NCI-H146 (cell line): ENCODE results near the gene ABCF1.

ENCODE experiments used
- DNase-seq: peaks from one replicate; lab custom pipeline; 2025; lab: John Stamatoyannopoulos, UW

Gene ABCF1

DNA sequence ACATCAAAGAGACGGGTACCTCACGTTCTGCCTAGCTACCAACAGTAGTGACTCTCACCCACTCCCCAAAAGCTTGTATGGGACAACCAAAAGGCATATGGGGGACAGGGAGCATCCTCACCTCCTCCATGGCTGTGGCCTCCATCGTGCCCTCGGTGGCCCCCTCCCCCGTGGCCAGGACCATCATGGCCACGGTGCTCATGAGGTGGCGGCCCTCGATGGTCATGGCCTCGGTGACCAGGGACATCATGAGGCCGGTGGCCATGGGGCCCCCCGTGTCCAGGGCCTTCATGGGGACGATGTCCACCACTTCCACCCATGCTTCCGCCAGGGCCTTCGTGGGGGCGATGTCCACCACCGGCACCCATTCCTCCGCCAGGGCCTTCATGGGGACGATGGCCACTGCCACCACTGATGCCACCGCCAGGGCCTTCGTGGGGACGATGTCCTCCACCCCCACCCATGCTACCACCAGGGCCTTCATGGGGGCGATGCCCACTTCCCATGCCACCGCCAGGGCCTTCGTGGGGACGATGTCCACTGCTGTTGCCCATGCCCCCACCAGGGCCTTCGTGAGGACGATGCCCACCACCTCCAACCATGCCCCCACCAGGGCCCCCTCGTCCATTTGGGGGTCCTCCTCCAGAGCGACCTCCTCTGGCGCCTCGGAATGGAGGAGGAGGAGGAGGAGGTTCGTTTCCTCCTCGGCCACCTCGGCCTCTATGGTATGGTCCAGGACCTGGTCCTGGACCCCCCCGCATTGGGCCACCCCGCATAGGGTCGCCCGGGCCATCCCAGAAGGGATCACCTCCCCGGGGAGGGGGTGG is 30.8 kb downstream of the ABCF1 start:
- DNase-seq, result no peak

DNA sequence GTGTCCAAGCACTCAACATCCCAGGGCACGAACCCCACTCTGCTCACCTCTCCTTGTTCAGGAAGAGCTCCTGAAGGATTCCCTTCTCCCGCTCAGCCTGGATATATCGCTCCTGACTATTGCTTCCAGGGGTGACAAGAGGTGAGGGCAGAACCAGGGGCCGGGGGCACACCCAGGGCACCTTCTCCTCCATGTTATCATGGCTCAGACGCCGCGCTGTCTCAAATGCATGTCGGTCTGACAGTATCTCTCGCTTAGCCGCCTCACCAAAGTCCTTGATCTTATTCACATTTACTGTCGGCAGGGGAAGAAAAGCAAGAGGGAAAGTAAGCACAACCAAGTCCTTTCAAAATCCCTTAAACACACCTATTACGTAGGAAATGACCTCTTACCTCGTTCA is 32.7 kb downstream of the ABCF1 start:
- no peak for DNase-seq

DNA sequence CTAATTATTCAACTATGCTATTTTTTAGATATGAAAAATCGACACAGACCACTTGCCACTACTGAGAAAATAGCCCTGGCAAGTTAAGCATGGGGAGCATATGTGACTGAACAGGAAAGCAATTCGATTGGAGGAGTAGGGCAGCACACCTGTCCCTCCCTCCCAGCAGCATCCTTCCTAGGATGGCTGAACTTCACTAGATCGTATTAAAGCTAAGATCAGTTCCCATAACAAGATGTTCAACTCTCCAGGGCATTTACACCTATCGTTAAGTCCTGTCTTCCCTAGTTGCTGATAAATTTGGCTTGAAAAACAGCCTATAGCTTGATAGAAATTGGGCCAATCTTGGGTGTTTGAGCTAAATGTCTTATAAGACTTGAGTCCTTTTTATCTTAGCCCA is 38.8 kb downstream of the ABCF1 start:
- no peak for DNase-seq

DNA sequence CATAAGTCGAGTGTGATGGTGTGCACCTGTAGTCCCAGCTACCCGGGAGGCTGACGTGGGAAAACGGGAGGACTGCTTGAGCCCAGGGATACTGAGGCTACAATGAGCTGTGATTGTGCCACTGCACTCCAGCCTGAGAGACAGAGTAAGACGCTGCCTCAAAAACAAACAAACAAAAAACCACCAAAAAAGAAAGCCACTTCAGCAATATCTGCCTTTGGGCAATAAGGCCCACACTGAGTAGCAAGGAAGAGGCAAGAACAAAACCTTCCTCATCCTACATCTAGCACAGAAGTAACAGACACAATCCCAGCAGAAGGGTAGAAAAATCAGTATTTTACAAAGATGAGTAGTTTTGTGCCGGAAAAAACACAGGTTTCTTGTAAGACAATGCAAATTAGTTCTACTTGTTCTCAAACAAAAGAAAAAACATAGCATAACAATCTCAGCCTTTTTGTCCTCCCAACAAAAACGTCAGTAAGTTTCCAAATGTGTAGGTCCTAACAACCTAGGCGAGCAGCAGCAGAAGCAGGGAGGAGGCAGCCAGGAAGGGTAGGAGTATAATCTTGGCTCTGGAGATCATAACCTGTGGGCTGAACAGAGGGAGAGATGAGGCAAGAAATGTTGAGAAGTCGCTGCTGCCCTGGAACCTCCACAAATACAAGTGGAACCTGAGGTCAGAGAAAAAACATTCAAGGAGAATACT is 40.1 kb downstream of the ABCF1 start:
- DNase-seq, result no peak

DNA sequence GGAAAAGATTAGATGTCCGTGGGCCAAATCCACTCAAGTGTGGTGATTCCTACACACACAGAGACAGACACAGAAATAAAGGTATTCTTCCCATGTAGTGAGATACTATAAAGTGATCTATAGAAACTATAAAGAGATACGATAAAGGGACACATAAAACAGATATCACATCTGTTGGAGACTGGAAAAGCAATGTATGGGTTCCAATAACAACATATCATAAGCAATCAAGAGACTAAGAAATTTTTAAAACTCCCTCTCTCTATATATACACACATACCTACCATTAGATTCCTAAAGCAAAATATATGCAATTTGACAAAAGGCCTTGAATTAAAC is 40.6 kb downstream of the ABCF1 start:
- DNase-seq, result no peak

GRCh38 chr6:30612213-30612612 is 41.0 kb downstream of the ABCF1 start:
- no peak for DNase-seq

GRCh38 chr6:30612687-30613248 is 41.5 kb downstream of the ABCF1 start:
- no peak for DNase-seq

DNA sequence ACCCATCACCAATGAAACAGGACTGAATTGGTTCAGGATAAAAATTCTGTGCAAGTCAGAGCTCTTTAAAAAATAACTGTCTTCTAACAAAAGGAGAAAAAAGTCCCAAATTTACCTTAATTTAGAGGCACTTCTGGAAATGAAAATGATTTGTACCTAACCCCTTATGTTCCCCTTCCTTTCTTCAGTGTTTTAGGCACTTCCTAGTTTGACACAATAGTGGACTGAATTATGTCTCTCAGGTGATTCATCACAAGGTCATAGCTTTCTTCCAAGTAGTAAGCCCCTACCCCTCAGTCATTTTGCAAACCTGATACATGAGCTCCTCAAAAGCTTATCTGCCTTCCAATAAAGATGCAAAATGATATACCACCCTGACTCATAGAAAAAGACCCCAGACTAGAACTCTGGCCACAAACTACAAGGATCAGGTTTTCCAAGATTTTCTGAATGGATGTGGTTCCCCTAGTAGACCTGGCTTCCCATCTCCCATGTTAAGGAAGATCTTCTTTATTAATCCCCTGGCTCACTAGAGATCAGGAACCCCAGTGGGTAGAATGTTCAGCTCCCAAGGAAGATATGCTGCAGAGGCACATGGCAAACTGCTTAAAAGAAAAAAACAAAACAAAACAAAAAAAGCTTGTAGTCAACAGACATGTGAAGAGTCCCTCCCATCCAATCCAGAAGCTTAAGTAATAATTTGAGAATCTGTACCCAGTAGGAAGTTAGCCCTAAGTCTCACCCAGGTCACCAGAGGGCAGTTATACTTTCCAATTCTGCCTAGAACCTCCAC is 42.2 kb downstream of the ABCF1 start:
- no peak for DNase-seq

DNA sequence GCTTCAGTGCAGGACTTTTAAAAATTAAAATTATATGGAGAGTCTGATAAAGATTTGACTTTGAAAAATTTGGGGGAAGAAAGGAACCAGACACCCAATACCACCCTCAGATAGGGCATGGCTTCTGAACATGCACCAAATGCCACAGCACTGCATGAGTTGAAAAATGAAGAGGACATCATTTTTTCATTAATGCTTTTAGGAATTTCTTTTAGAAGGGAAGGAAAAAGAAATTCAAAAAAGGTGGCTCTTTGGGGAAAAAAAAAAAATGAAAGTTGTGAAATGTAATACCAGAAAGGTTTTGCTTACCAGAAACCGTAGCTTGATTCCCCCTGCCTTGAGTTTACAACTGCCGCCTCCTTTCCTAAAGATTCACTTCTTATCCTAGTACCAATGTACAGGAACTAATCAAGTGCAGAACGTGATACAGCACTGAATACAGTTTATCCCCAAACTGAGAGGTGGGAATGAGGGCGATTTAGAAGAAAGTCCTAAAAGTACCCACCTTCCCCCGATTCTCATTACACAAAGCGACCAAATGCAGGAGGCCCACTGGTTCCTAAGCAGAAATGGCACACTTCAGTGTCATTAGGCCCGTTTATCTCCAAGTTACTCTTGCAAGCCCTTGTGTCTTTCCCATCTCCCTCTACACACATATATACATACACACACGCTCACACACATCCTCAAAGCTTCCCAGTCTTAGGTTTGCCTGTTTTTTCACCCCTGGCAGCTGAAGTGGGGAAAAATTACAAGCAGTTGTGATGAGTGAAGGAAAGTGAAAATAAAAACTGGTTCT is 43.0 kb downstream of the ABCF1 start:
- DNase-seq, result peak; percentile 27

DNA sequence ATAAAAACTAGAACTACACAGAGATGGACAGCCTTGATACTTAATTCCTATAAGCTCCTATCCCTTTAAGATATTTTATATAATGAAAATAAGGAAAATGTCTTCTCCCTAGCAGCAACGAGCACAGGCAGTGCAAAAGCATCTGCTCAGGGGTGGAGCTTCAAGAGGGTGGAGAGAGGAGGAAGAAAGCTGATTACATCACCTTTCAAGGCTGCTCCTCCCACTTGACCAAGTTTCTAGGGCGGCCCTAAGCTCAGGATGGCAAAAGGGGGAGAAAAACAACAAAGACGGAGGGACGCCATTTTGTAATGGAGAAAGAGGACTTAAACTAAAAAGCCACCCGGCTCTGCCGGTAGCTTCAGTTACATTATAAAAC is 43.6 kb downstream of the ABCF1 start:
- DNase-seq, result peak; percentile 98

GRCh38 chr6:30615219-30615957 is 44.1 kb downstream of the ABCF1 start:
- peak; percentile 83 for DNase-seq

GRCh38 chr6:30615958-30616810 is 44.9 kb downstream of the ABCF1 start:
- peak; percentile 61 for DNase-seq

GRCh38 chr6:30616811-30617564 is 45.7 kb downstream of the ABCF1 start, which contains the start of gene PPP1R10:
Gene PPP1R10 (minus strand): TSS chr6:30617243. CDS start chr6:30609944, 7,299 bp downstream.
- DNase-seq, result peak; percentile 99

DNA sequence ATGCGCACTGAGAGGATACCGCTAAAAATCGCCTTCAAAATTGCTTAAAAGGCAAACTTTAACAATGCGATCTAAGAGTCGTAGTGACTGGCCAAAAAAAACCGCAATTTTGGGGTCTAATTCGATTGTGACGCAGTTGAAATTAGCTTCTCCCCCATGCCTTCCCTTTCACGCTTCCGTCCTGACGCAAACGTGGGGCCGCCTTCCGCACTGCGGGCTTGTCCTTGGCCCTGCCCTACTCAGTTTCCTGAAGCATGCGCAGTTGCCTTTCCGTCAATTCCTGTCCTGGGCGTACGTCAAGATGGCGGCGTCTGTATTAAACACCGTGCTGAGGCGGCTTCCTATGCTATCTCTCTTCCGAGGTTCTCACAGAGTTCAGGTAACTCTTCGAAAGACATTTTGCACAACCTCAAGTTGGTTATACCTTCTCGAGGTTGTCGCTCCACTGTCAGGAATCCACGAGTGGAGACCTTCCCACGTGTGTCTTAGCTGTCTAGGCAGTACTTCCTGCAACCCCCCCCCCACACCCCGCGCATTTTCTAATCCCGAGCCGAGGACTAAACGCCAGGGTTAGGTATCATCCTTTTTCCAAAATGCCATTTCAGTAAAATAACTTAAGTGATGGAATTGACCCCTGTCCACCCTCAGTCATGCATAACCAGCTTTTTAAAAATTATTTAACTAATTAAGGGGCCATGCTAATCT is 46.5 kb downstream of the ABCF1 start, which contains the start of gene MRPS18B:
Gene MRPS18B, plus strand, starts transcription at position 276 of the 705 bp plus-strand sequence. Its CDS starts 26 bp downstream, at position 302.
- DNase-seq, result peak; percentile 95

DNA sequence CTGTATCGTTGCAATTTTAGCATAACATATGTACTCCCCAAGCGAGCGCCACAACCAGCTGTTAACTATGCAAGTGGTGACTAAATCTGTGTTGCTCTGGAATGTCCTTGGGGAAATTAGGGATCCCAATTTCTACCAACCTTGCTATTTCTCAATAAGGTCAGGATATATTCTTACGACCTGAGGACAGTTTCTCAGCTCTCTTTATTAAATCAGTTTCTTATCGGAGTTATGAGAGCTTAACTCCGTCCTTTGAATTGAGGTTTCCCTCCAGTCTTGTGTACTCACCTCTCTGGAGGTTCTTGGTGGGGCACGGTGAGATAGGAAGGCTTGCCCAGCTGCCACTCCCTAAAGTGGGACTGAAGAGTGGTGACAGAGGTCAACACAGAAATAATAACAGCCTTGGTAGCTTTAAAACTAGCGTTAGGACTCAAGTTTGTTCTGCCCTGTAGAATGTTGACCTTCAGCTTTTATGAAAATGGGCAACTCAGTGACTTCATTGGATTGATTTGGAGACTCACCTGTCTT is 47.1 kb downstream of the ABCF1 start:
- peak; percentile 11 for DNase-seq

DNA sequence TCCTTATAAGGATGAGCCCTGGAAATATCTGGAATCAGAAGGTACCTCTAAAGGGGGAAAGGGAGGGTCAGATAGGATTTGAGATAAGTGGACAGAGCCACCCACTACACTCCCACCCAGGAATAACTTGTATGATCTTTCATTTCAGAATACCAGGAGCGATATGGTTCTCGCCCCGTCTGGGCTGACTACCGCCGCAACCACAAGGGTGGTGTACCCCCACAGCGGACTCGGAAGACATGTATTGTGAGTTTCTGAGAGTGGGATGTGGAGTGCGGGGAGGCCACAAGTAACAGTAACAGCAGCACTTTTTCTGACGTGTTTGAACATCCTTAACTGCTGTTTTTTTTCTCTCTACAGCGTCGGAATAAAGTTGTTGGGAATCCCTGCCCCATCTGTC is 48.3 kb downstream of the ABCF1 start:
- DNase-seq, result no peak

DNA sequence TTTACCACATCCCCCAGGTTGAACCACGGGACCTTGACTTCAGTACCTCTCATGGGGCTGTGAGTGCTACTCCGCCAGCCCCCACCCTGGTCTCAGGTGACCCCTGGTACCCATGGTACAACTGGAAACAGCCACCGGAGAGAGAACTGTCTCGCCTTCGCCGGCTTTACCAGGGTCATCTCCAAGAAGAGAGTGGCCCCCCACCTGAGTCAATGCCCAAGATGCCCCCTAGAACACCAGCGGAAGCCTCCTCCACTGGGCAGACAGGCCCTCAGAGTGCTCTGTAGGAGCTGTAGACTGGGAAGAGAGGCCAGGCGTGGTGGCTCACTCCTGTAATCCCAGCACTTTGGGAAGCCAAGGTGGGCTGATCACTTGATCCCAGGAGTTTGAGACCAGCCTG is 54.3 kb downstream of the ABCF1 start:
- no peak for DNase-seq
